Suprapubic skin (tissue), 4 donors: ENCODE results near the gene BCAS4. TPM values are rescaled to one million over a fixed set of nuclear protein-coding genes. Genes with fewer than 3 reads are reported as not detected.

ENCODE experiments used
- DNase-seq, 2 donors: peaks; one replicate each; pipeline ENCODE4 v3.0.0-alpha.2; 2019; ENCODE audit warnings: low spot score in 2 of 2
- H3K27ac ChIP-seq: fragments of 200-600 bp; sonication (generic); one replicate; pipeline ENCODE4 v1.5.1; 2019
- H3K27me3 ChIP-seq: fragments of 200-600 bp; sonication (generic); one replicate; pipeline ENCODE4 v1.5.1; 2019
- H3K36me3 ChIP-seq: fragments of 200-600 bp; sonication (generic); one replicate; pipeline ENCODE4 v1.5.1; 2019
- H3K4me1 ChIP-seq: fragments of 200-600 bp; sonication (generic); one replicate; pipeline ENCODE4 v1.5.1; 2019
- H3K4me3 ChIP-seq: fragments of 200-600 bp; sonication (generic); one replicate; pipeline ENCODE4 v1.5.1; 2019; ENCODE audit warnings: mild to moderate bottlenecking
- H3K9me3 ChIP-seq: fragments of 200-600 bp; sonication (generic); one replicate; pipeline ENCODE4 v1.5.1; 2019
- CTCF ChIP-seq, 2 donors: fragments of 200-600 bp in 1 of 2; fragments of 450-650 bp in 1 of 2; sonication (generic) in 1 of 2; IDR thresholded peaks; one replicate each; pipeline ENCODE4 v1.5.1; 2016 to 2019; ENCODE audit warnings: antibody characterized with exemption in 2 of 2, mild to moderate bottlenecking in 1 of 2, moderate library complexity in 1 of 2
- EP300 ChIP-seq: sonication (generic); formaldehyde crosslinking; IDR thresholded peaks from one replicate; pipeline ENCODE4 v1.6.1; 2017; ENCODE audit warnings: antibody characterized with exemption
- POLR2A ChIP-seq, 2 donors: fragments of 450-650 bp; IDR thresholded peaks; one replicate each; pipeline ENCODE4 v1.6.1; 2017; ENCODE audit warnings: antibody characterized with exemption in 2 of 2, mild to moderate bottlenecking in 2 of 2, moderate library complexity in 2 of 2
- POLR2AphosphoS5 ChIP-seq, 3 donors: sonication (generic); formaldehyde crosslinking; IDR thresholded peaks; one replicate each; pipeline ENCODE4 v1.6.1; 2017; ENCODE audit warnings: antibody characterized with exemption in 3 of 3
- WGBS: methylation state at CpG from one replicate; pipeline ENCODE4 v1.1.5; 2018; 5-methylcytosine and 5-hydroxymethylcytosine counted together
- total RNA-seq, 4 donors: library from RNA; depleted of rRNA; stranded (reverse); fragments of >200 nt; gene quantifications; one replicate each; pipeline ENCODE4 v1.1.0, GENCODE V29; 2016

BCAS4 gene
- total RNA-seq, 4 donors from 2014 or later, result 0.91 to 2.6 (median 1.2) TPM

GRCh38 chr20:50837532-50838321 lies 42.9 kb downstream of the BCAS4 start:
- Histone ChIP-seq H3K4me3 (peak overlapping the region; percentile 9), H3K4me1 (peaks cover 26% of the 10 kb centered on the region), H3K27ac (peak overlapping the region; percentile 66), H3K27me3 (no peaks in the 10 kb centered on the region), H3K9me3 (no peaks in the 10 kb centered on the region), H3K36me3 (no peaks in the 10 kb centered on the region)
- DNase-seq, result no peak
- WGBS, result 23% methylated on average over 18 of the region's 22 CpGs
- TF ChIP-seq POLR2AphosphoS5 (IDR thresholded peaks at IDR 0.05) (no peak), POLR2A (IDR thresholded peaks at IDR 0.05) (no peak), EP300 (no peak), CTCF (IDR thresholded peaks at IDR 0.05) (no peak)

- 69% methylated on average over 8 of the region's 8 CpGs for WGBS
Measured at GRCh38 chr20:50838322-50838625, 43.4 kb downstream of the BCAS4 start.

GRCh38 chr20:50838707-50839385 lies 44.0 kb downstream of the BCAS4 start:
- Histone ChIP-seq H3K4me3 (no peak overlapping the region), H3K36me3 (no peaks in the 10 kb centered on the region), H3K27me3 (no peaks in the 10 kb centered on the region), H3K27ac (peak overlapping the region; percentile 66), H3K4me1 (peaks cover 37% of the 10 kb centered on the region), H3K9me3 (no peaks in the 10 kb centered on the region)
- TF ChIP-seq CTCF (IDR thresholded peaks at IDR 0.05) (no peak), EP300 (no peak)
- WGBS, result 60% methylated on average over 8 of the region's 8 CpGs
- DNase-seq, result no peak

More at GRCh38 chr20:50838322-50838625, 43.4 kb downstream of the BCAS4 start:
- Histone ChIP-seq H3K4me1 (peaks cover 31% of the 10 kb centered on the region), H3K27ac (peak overlapping the region; percentile 66), H3K36me3 (no peaks in the 10 kb centered on the region), H3K9me3 (no peaks in the 10 kb centered on the region), H3K4me3 (no peak overlapping the region), H3K27me3 (no peaks in the 10 kb centered on the region)
- no peak for DNase-seq
- TF ChIP-seq EP300, result no peak
- no peak for TF ChIP-seq POLR2A (IDR thresholded peaks at IDR 0.05)
- no peak for TF ChIP-seq POLR2AphosphoS5 (IDR thresholded peaks at IDR 0.05)
- TF ChIP-seq CTCF (IDR thresholded peaks at IDR 0.05), result no peak

GRCh38 chr20:50842821-50843220 lies 48.0 kb downstream of the BCAS4 start:
- Histone ChIP-seq H3K4me1 (peaks cover 50% of the 10 kb centered on the region), H3K36me3 (no peaks in the 10 kb centered on the region), H3K4me3 (no peak overlapping the region), H3K27ac (no peak overlapping the region), H3K27me3 (no peaks in the 10 kb centered on the region), H3K9me3 (no peaks in the 10 kb centered on the region)
- no peak for DNase-seq
- WGBS, result 89% methylated on average over 5 of the region's 5 CpGs
- TF ChIP-seq EP300, result no peak
- no peak for TF ChIP-seq POLR2AphosphoS5 (IDR thresholded peaks at IDR 0.05)
- TF ChIP-seq POLR2A (IDR thresholded peaks at IDR 0.05), result no peak
- no peak for TF ChIP-seq CTCF (IDR thresholded peaks at IDR 0.05)
